ENCODE data around the gene CORO2B.

- TF ChIP-seq CTCF (IDR thresholded peaks at IDR 0.05; ENCODE audit: low read depth, low read length) (no peak), POLR2A (IDR thresholded peaks at IDR 0.05; ENCODE audit: extremely low read depth, insufficient read length) (no peak), MYC (IDR thresholded peaks at IDR 0.05; ENCODE audit: low read depth, low read length) (no peak)
Observed at GRCh38 chr15:68608844-68609232, 30.0 kb downstream of the CORO2B start.
